Nephron progenitor cell (in vitro differentiated cells): ENCODE results near the gene DNAAF5.

Source experiments
- DNase-seq: peaks from one replicate; pipeline ENCODE4 v3.0.0; 2021
- H3K27ac Mint-ChIP-seq: 2 replicates; pipeline ENCODE4 v1.8.0; 2021; ENCODE audit warnings: mild to moderate bottlenecking, moderate library complexity, mixed read lengths
- H3K27me3 Mint-ChIP-seq: 2 replicates; pipeline ENCODE4 v1.8.0; 2021; ENCODE audit warnings: mild to moderate bottlenecking, low read depth, mixed read lengths; ENCODE audit not compliant: poor library complexity
- H3K36me3 Mint-ChIP-seq: 2 replicates; pipeline ENCODE4 v1.8.0; 2021; ENCODE audit warnings: low read depth, mixed read lengths
- H3K4me1 Mint-ChIP-seq: 2 replicates; pipeline ENCODE4 v1.8.0; 2021; ENCODE audit warnings: mixed read lengths
- H3K4me3 Mint-ChIP-seq: 2 replicates; pipeline ENCODE4 v1.8.0; 2021; ENCODE audit warnings: mild to moderate bottlenecking, moderate library complexity, mixed read lengths
- H3K9me3 Mint-ChIP-seq: 2 replicates; pipeline ENCODE4 v1.8.0; 2021; ENCODE audit warnings: mild to moderate bottlenecking, moderate library complexity, mixed read lengths
- TF ChIP-seq, protein P1 (sequence below): fragments of 200-600 bp; sonication (generic); IDR thresholded peaks from 2 replicates; pipeline ENCODE4 v1.5.0; 2021; ENCODE audit warnings: antibody characterized with exemption

Gene DNAAF5

DNA sequence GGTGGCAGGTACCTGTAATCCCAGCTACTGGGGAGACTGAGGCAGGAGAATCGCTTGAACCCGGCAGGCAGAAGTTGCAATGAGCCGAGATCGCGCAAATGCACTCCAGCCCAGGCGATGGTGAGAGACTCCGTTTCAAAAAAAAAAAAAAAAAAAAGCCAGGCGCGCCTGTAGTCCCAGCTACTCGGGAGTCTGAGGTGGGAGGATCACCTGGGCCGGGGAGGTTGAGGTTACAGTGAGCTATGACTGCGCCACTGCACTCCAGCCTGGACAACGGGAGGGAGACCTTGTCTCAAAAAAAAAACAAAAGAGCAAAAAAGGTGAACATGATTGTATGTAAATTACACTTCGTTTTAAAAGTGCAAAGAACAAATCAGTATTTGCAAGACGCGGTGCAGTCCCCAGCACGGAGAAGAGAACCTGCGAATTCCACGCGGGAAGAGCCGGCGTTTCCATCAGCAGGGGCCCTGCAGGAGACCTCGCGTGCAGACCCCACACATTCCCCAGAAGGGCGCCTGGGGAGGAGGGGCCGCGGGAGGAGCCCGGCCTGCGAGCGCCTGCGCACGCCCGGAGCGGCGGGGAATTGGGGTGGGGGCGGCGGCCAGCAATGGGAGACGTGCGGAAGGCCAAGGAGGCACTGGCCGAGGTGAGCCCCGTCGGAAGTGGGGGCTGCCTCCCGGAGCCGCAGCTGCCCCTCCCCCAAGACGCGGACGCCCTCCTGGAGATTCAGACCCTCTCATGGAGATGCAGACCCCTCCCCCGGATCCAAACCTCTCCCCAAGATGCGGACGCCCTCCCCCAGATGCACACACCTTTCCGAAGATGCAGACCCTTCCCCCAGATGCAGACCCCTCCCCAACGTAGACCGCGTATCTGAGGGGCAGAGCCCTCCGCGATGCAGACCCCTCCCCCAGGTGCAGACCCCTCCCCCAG is 89.1 kb downstream of the DNAAF5 start:
- H3K4me3 Mint-ChIP-seq: peak overlapping the region; percentile 87
- peaks cover 56% of the 10 kb centered on the region for H3K4me1 Mint-ChIP-seq
- peaks cover 20% of the 10 kb centered on the region for H3K9me3 Mint-ChIP-seq
- DNase-seq: peak; percentile 88
- peaks cover 27% of the 10 kb centered on the region for H3K36me3 Mint-ChIP-seq
- peak overlapping the region; percentile 39 for H3K27ac Mint-ChIP-seq
- peaks cover 3% of the 10 kb centered on the region for H3K27me3 Mint-ChIP-seq
- TF ChIP-seq, protein P1, sequence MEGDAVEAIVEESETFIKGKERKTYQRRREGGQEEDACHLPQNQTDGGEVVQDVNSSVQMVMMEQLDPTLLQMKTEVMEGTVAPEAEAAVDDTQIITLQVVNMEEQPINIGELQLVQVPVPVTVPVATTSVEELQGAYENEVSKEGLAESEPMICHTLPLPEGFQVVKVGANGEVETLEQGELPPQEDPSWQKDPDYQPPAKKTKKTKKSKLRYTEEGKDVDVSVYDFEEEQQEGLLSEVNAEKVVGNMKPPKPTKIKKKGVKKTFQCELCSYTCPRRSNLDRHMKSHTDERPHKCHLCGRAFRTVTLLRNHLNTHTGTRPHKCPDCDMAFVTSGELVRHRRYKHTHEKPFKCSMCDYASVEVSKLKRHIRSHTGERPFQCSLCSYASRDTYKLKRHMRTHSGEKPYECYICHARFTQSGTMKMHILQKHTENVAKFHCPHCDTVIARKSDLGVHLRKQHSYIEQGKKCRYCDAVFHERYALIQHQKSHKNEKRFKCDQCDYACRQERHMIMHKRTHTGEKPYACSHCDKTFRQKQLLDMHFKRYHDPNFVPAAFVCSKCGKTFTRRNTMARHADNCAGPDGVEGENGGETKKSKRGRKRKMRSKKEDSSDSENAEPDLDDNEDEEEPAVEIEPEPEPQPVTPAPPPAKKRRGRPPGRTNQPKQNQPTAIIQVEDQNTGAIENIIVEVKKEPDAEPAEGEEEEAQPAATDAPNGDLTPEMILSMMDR: no peak

DNA sequence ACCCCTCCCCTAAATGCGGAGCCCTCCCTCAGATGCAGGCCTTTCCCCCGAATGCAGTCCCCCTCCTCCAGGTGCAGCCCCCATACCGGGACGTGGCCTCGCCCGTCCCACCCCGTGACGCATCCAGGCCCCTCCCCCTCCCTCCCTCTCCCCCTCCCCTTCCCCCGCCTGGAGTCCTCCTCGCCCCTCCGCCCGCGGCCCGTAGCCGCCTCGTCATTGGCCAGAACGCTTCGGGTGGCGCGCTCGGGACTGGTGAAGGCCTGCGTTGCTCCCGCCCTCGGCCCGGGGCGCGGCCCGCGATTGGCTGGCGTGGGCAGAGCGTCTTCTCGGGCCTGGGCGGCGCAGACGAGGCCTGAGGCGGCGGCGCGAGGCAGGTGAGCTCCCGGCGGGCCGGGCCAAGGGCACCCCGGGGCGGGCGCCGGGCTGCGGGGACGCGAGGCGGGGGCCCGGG is 89.8 kb downstream of the DNAAF5 start:
- Mint-ChIP-seq H3K27ac (peak overlapping the region; percentile 39), H3K4me3 (peak overlapping the region; percentile 87)

DNA sequence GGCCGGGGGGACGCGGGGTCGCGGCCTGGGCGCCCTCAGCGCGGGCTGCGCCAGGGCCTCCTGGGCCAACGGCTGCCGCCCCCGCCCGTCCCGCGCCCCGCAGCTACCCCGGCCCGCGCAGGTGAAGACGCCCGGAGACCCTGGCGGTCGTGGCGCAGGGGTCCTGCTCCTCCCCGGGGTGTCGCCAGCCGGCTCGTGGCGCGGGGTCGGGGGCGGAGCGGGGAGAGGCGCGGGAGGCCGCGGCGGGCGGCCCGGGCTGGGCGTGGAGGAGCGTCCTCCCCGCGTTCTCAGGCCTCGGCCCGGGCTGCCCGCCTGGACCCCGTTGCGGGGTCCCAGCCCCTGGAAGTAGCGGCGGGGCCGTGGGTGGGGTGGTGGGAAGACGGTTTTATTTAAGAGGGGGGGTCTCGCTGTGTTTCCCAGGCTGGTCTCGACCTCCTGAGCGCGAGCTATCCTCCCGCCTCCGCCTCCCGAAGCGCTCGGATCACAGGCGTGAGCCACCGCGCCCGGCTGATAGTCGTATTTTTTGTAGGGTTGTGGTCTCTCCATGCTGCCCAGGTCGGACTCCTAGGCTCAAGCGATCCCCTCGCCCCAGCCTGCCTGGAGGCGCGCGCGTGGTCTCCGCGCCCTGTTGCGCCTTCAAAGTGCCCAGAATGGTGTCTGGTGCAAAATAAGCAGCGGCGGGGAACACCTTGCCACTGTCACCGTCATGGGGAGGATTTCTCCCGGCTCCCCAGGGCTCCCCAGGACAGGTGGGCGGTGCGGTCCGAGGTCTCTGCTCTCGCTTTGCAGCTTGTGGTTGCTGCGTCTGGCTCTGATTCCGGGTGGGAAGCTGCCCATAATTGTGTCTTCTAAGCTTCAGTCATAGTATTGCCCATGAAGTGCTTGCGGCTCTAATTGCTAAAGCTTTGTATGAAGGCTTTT is 90.5 kb downstream of the DNAAF5 start:
- H3K4me3 Mint-ChIP-seq: peak overlapping the region; percentile 92
- peak; percentile 59 for DNase-seq
- H3K4me1 Mint-ChIP-seq: peaks cover 64% of the 10 kb centered on the region
- H3K27me3 Mint-ChIP-seq: peaks cover 3% of the 10 kb centered on the region
- TF ChIP-seq, protein P1: no peak
- peaks cover 31% of the 10 kb centered on the region for H3K36me3 Mint-ChIP-seq
- peaks cover 17% of the 10 kb centered on the region for H3K9me3 Mint-ChIP-seq
- no peak overlapping the region for H3K27ac Mint-ChIP-seq

More for the DNA sequence above, 89.8 kb downstream of the DNAAF5 start:
- peaks cover 61% of the 10 kb centered on the region for H3K4me1 Mint-ChIP-seq
- peaks cover 3% of the 10 kb centered on the region for H3K27me3 Mint-ChIP-seq
- peak; percentile 97 for DNase-seq
- TF ChIP-seq, protein P1: no peak
- peaks cover 19% of the 10 kb centered on the region for H3K9me3 Mint-ChIP-seq
- peaks cover 31% of the 10 kb centered on the region for H3K36me3 Mint-ChIP-seq

DNA sequence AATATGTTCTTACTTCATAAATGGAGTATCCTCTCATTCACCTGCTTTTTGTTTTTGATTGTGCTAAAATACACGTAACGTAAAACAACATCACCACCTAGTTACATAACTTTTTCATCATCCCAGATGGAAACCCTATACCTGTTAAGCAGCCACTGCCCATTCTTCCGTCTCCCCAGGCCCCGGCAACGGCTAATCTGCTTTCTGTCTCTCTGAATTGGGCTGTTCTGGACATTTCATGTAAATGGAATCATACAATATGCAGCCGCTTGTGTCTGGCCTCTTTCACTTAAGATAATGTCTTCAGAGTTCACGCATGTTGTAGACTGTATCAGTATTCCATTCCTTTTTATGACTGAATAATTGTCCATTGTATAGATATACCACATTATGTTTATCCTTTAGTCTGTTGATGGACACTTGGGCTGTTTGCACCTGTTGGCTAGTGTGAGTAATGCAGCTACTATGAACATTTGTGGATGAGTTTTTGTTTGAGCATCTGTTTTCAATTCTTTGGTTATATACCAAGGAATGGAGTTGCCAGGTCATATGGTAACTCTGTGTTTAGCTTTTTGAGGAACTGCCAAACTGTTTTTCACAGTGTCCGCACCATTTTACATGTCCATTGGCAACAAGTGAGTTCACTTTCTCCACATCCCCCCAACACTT is 91.7 kb downstream of the DNAAF5 start:
- Mint-ChIP-seq H3K27ac (no peak overlapping the region), H3K4me1 (peaks cover 67% of the 10 kb centered on the region), H3K27me3 (peaks cover 4% of the 10 kb centered on the region), H3K9me3 (peaks cover 16% of the 10 kb centered on the region), H3K36me3 (peaks cover 40% of the 10 kb centered on the region), H3K4me3 (peak overlapping the region; percentile 92)
- TF ChIP-seq, protein P1: no peak
- DNase-seq: no peak

DNA sequence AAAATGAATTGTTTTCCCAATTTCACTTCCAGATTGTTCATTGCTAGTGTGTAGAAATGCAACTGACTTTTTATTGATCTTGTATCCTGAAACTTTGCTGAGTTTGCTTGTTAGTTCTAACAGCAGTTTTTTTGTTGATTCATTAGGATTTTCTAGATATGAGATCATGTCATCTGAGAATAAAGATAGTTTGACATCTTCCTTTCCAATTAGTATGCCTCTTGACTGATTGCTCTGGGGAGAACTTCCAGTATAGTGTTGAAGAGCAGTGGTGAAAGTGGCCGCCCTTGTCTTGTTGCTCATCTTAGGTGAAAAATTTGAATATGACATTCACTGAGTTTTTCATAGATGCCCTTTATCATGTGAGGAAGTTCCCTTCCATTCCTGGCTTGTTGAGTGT is 93.8 kb downstream of the DNAAF5 start:
- Mint-ChIP-seq H3K9me3 (peaks cover 16% of the 10 kb centered on the region), H3K4me3 (no peak overlapping the region), H3K36me3 (peaks cover 54% of the 10 kb centered on the region), H3K4me1 (peaks cover 66% of the 10 kb centered on the region), H3K27ac (no peak overlapping the region), H3K27me3 (peaks cover 3% of the 10 kb centered on the region)
- no peak for DNase-seq
- TF ChIP-seq, protein P1: no peak
